Caco-2 (cell line): ENCODE measurements around the gene GPS2. TPM values are rescaled to one million over a fixed set of nuclear protein-coding genes. Genes with fewer than 3 reads are reported as not detected.

Experiments used
- Bru-seq: library from RNA; stranded (reverse); fragments of 400-500 nt; gene quantifications from one replicate; lab custom pipeline; 2021; lab: Mats Ljungman, UMichigan
- BruChase-seq, 2 experiments: library from RNA; stranded (reverse); fragments of 400-500 nt; gene quantifications; one replicate each; lab custom pipeline; 2021; lab: Mats Ljungman, UMichigan
- BruUV-seq: library from RNA; stranded (reverse); fragments of 400-500 nt; replicated peaks from 2 replicates; lab custom pipeline; 2021; lab: Mats Ljungman, UMichigan
- CTCF ChIA-PET: fragments of 300-600 bp; sonication (Branson Sonifier 250); formaldehyde crosslinking; loops from one replicate; lab custom pipeline; 2022; ENCODE audit warnings: antibody characterized with exemption; lab: Charles Lee
- POLR2A ChIA-PET: fragments of 300-600 bp; sonication (Branson Sonifier 250); formaldehyde crosslinking; loops from one replicate; lab custom pipeline; 2022; ENCODE audit warnings: antibody characterized with exemption; lab: Charles Lee
- DNase-seq, 2 experiments: peaks; one replicate each; pipeline versions ENCODE4 v3.0.0 to v3.0.0-alpha.2; 2020 to 2022
- H3K27me3 ChIP-seq: replicated peaks from 2 replicates; pipeline ENCODE4 v1.6.0; 2011; ENCODE audit warnings: low read length; ENCODE audit not compliant: control insufficient read depth, insufficient read depth
- H3K36me3 ChIP-seq: 2 replicates; pipeline ENCODE4 v1.5.1; 2011; ENCODE audit warnings: low read length; ENCODE audit not compliant: control insufficient read depth, insufficient read depth
- H3K4me1 ChIP-seq: fragments of 250-450 bp; sonication (Bioruptor Pico); 2 replicates; pipeline ENCODE4 v1.5.1; 2020; ENCODE audit warnings: mild to moderate bottlenecking
- H3K4me3 ChIP-seq: 2 replicates; pipeline ENCODE4 v1.5.1; 2011; ENCODE audit warnings: low read depth, mild to moderate bottlenecking, control low read depth, low read length
- H3K9me3 ChIP-seq: fragments of 250-450 bp; sonication (Bioruptor Pico); 2 replicates; pipeline ENCODE4 v1.5.1; 2020; ENCODE audit warnings: mild to moderate bottlenecking, moderate library complexity
- H3K27ac Mint-ChIP-seq: one replicate; pipeline ENCODE4 v1.8.0; 2022; ENCODE audit warnings: mixed read lengths; ENCODE audit not compliant: unreplicated experiment
- H3K27me3 Mint-ChIP-seq: one replicate; pipeline ENCODE4 v1.8.0; 2022; ENCODE audit warnings: mixed read lengths; ENCODE audit not compliant: insufficient read depth, unreplicated experiment
- H3K36me3 Mint-ChIP-seq: one replicate; pipeline ENCODE4 v1.8.0; 2022; ENCODE audit warnings: mild to moderate bottlenecking, mixed read lengths; ENCODE audit not compliant: insufficient read depth, unreplicated experiment
- H3K4me1 Mint-ChIP-seq: one replicate; pipeline ENCODE4 v1.8.0; 2022; ENCODE audit warnings: low read depth, mixed read lengths; ENCODE audit not compliant: unreplicated experiment
- H3K4me3 Mint-ChIP-seq: one replicate; pipeline ENCODE4 v1.8.0; 2022; ENCODE audit warnings: mild to moderate bottlenecking, moderate library complexity, mixed read lengths; ENCODE audit not compliant: unreplicated experiment
- H3K9me3 Mint-ChIP-seq: one replicate; pipeline ENCODE4 v1.8.0; 2022; ENCODE audit warnings: mixed read lengths; ENCODE audit not compliant: unreplicated experiment
- intact Hi-C: fragments of 100-400 bp; cut with micrococcal nuclease; formaldehyde crosslinking; loops from one replicate; pipeline ENCODE4 v1.10.0; 2022; ENCODE audit not compliant: unreplicated experiment
- long read RNA-seq: library from polyadenylated mRNA; stranded (forward); transcript quantifications from one replicate; pipeline ENCODE4 v2.0.0, GENCODE V29; 2022
- total RNA-seq: library from RNA; stranded (reverse); gene quantifications from 2 replicates; pipeline ENCODE4 v1.2.3, GENCODE V29; 2022
- TF ChIP-seq, protein P1 (sequence below), 2 experiments: fragments of 200-600 bp in 1 of 2; IDR thresholded peaks; 1 replicate in 1 of 2; 2 replicates in 1 of 2; pipeline versions ENCODE4 v1.5.1 to v1.8.0; 2011 to 2022; ENCODE audit warnings: antibody characterized with exemption in 1 of 2, control low read depth in 1 of 2, inconsistent platforms in 1 of 2, low read depth in 1 of 2, low read length in 1 of 2, mild to moderate bottlenecking in 1 of 2, moderate library complexity in 1 of 2; ENCODE audit not compliant: insufficient read depth in 1 of 2, severe bottlenecking in 1 of 2, unreplicated experiment in 1 of 2

The GPS2 gene, protein sequence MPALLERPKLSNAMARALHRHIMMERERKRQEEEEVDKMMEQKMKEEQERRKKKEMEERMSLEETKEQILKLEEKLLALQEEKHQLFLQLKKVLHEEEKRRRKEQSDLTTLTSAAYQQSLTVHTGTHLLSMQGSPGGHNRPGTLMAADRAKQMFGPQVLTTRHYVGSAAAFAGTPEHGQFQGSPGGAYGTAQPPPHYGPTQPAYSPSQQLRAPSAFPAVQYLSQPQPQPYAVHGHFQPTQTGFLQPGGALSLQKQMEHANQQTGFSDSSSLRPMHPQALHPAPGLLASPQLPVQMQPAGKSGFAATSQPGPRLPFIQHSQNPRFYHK
- 36.0 and 39.2 TPM in 2 replicates for total RNA-seq
- percentile 57 among the genes with signal in this experiment for Bru-seq, nascent RNA
- percentile 66 among the genes with signal in this experiment for BruChase-seq, experiment 1, labeled RNA remaining after a 2-hour chase
- percentile 68 among the genes with signal in this experiment for BruChase-seq, experiment 2, labeled RNA remaining after a 6-hour chase
- long read RNA-seq, transcript GPS2-202 (10 exons, 1,371 nt) = minor isoform, 28 of 158 reads
- long read RNA-seq, transcript GPS2-201 (11 exons, 1,379 nt) = major isoform, 44 of 158 reads
- long read RNA-seq, partial matches to known transcripts = 5 of 158 reads
- long read RNA-seq, other reads (novel, unspliced or antisense) = 80 of 158 reads

DNA sequence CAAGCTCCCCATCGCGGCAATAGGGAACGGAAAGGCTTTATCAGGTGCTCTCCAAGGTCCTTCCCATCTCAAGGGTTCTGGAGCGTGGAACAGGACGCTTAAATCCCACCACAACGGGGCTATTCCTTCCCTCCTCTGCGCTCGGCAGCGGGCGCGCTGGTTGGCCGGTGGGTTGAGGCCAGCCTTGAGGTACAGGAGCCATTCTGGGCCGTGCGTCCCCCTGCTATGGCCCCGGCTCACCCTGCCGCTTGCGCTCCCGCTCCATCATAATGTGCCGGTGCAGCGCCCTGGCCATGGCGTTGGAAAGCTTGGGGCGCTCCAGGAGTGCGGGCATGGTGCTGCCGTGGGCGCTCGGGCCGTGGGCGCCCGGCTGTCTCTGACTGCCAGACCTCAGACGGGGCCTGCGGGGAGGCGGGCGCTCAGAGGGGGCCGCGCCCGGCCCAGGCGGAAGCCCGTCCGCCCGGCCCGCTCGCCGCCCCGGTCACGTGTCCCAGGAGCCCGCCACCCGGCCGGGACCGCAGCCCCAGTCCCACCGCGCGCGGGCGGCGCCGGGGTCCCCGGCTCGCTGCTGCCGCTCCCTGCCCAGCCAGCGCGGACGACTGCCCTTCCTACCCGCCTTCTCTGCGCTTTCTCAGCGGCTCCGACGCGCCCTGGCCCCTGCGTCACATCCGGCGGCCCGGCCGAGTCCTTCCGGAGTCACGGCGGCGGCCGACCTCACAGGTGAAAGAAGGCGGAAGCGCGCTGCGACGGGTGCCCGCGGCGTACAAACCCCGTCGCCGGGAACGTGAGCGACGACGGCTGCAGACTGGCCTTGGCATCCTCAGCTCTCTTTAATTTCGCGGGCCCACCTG is at the start of gene GPS2:
GPS2 (minus strand) TSS at position 642 of the 851 bp plus-strand sequence; CDS start at position 334, 308 bp downstream.
- TF ChIP-seq, protein P1, sequence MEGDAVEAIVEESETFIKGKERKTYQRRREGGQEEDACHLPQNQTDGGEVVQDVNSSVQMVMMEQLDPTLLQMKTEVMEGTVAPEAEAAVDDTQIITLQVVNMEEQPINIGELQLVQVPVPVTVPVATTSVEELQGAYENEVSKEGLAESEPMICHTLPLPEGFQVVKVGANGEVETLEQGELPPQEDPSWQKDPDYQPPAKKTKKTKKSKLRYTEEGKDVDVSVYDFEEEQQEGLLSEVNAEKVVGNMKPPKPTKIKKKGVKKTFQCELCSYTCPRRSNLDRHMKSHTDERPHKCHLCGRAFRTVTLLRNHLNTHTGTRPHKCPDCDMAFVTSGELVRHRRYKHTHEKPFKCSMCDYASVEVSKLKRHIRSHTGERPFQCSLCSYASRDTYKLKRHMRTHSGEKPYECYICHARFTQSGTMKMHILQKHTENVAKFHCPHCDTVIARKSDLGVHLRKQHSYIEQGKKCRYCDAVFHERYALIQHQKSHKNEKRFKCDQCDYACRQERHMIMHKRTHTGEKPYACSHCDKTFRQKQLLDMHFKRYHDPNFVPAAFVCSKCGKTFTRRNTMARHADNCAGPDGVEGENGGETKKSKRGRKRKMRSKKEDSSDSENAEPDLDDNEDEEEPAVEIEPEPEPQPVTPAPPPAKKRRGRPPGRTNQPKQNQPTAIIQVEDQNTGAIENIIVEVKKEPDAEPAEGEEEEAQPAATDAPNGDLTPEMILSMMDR (IDR thresholded peaks at IDR 0.05; ENCODE audit: insufficient read depth in 1 of 2, low read depth in 1 of 2, low read length in 1 of 2, severe bottlenecking in 1 of 2, unreplicated experiment in 1 of 2) = no peak
- H3K4me1 ChIP-seq = peaks cover 4% of the 10 kb centered on the region; the same call in 1 of the 2 replicates
- Mint-ChIP-seq H3K9me3 (no peaks in the 10 kb centered on the region), H3K4me3 (peak within 1 kb of the TSS; percentile 82), H3K4me1 (peaks cover 18% of the 10 kb centered on the region), H3K36me3 (peaks cover 50% of the 10 kb centered on the region), H3K27me3 (no peaks in the 10 kb centered on the region), H3K27ac (peak within 1 kb of the TSS; percentile 93)
- H3K27me3 ChIP-seq = no peaks in the 10 kb centered on the region
- ChIA-PET POLR2A (interaction anchor here (0.6 to 1.0 kb wide), 3 partner anchors 14 to 32 kb away, joined by 3 read pairs; partner anchors contain the start of gene NEURL4), CTCF (no interaction called here)
- no TSS peak for BruUV-seq
- DNase-seq = peak; percentile 81 to 86
- peak within 1 kb of the TSS; percentile 82 for H3K4me3 ChIP-seq
- intact Hi-C loops = loop anchor here (2.0 kb wide), 1 partner anchor 14 kb away; the partner anchor contains the start of gene NEURL4
- H3K36me3 ChIP-seq = peaks cover 3% of the 10 kb centered on the region
- no peaks in the 10 kb centered on the region for H3K9me3 ChIP-seq

DNA sequence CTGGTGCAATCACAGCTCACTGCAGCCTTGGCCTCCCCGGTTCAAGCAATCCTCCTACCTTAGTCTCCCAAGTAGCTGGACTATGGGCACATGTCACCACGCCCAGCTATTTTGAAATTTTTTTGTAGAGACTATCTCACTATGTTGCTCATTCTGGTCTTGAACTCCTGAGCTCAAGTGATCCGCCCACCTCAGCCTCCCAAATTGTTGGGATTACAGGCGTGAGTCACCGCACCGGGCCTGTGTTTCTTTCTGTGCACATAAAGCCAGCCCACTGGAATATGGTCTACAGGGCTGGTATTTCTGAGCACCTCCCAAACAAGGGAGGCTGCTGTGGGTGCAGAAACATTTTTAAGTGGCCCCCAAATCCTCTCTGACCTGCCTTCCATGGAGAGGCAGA is 48.2 kb upstream of the GPS2 start:
- TF ChIP-seq, protein P1 (IDR thresholded peaks at IDR 0.05; ENCODE audit: insufficient read depth in 1 of 2, low read depth in 1 of 2, low read length in 1 of 2, severe bottlenecking in 1 of 2, unreplicated experiment in 1 of 2) = no peak
- Mint-ChIP-seq H3K4me3 (no peak overlapping the region), H3K4me1 (no peaks in the 10 kb centered on the region), H3K27ac (no peak overlapping the region), H3K36me3 (no peaks in the 10 kb centered on the region), H3K9me3 (no peaks in the 10 kb centered on the region), H3K27me3 (no peaks in the 10 kb centered on the region)
- intact Hi-C loops = no loop called here
- no peaks in the 10 kb centered on the region for H3K9me3 ChIP-seq
- no peak overlapping the region for H3K4me3 ChIP-seq
- no TSS peak for BruUV-seq
- CTCF ChIA-PET = no interaction called here
- no peaks in the 10 kb centered on the region for H3K27me3 ChIP-seq
- no peaks in the 10 kb centered on the region for H3K4me1 ChIP-seq
- DNase-seq = no peak
- H3K36me3 ChIP-seq = no peaks in the 10 kb centered on the region
- POLR2A ChIA-PET = no interaction called here

DNA sequence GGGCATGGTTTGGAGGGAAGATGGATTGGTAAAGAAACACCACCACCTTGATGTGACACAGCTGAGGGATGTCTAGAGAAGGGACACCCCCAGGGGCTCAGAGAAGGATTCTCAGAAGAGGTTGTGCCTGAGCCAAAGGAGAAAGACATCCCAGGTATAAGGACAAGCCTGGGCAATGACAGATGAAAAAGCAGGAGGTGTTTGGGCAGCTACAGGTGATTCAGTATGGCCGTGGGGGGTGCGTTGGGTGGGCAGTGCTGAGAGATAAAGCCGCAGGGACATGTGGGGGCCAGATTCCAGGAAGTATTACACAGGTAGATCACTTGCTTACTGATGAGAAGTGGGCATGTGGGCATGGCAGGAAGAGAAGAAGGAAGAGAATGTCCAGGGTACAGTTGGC is 46.7 kb upstream of the GPS2 start:
- intact Hi-C loops = no loop called here
- BruUV-seq = no TSS peak
- TF ChIP-seq, protein P1 (IDR thresholded peaks at IDR 0.05; ENCODE audit: insufficient read depth in 1 of 2, low read depth in 1 of 2, low read length in 1 of 2, severe bottlenecking in 1 of 2, unreplicated experiment in 1 of 2) = no peak
- H3K36me3 ChIP-seq = no peaks in the 10 kb centered on the region
- Mint-ChIP-seq H3K9me3 (no peaks in the 10 kb centered on the region), H3K4me1 (no peaks in the 10 kb centered on the region), H3K27me3 (no peaks in the 10 kb centered on the region), H3K36me3 (no peaks in the 10 kb centered on the region), H3K4me3 (no peak overlapping the region), H3K27ac (no peak overlapping the region)
- H3K9me3 ChIP-seq = no peaks in the 10 kb centered on the region
- H3K27me3 ChIP-seq = no peaks in the 10 kb centered on the region
- no peaks in the 10 kb centered on the region for H3K4me1 ChIP-seq
- CTCF ChIA-PET = no interaction called here
- POLR2A ChIA-PET = no interaction called here
- DNase-seq = no peak
- no peak overlapping the region for H3K4me3 ChIP-seq
